CD14-positive monocyte (primary cell): ENCODE data around the gene ZPR1. TPM values are rescaled to one million over a fixed set of nuclear protein-coding genes. Genes with fewer than 3 reads are reported as not detected.

Experiments
- DNase-seq, 3 donors: peaks; one replicate each; pipeline ENCODE4 v3.0.0-alpha.2; 2011 to 2022
- H2AFZ ChIP-seq: 2 replicates; pipeline ENCODE4 v1.6.0; 2012; ENCODE audit warnings: mild to moderate bottlenecking, low read depth, low read length, inconsistent platforms; ENCODE audit not compliant: insufficient read depth, poor library complexity, severe bottlenecking
- H3K27ac ChIP-seq, 2 donors: 1 replicate in 1 of 2; 2 replicates in 1 of 2; pipeline ENCODE4 v1.5.1; 2012 to 2013; ENCODE audit warnings: low read length in 2 of 2, control low read depth in 1 of 2, inconsistent platforms in 1 of 2, low read depth in 1 of 2, mild to moderate bottlenecking in 1 of 2
- H3K27me3 ChIP-seq, 2 donors: one replicate each; pipeline versions ENCODE4 v1.6.0 to v1.6.1; 2011 to 2013; ENCODE audit warnings: low read length in 2 of 2; ENCODE audit not compliant: control insufficient read depth in 2 of 2, insufficient read depth in 2 of 2
- H3K36me3 ChIP-seq, 2 donors: replicated peaks in 1 of 2; 1 replicate in 1 of 2; 2 replicates in 1 of 2; pipeline versions ENCODE4 v1.5.1 to v1.6.1; 2012 to 2013; ENCODE audit warnings: low read length in 2 of 2, control low read depth in 1 of 2, inconsistent platforms in 1 of 2, mild to moderate bottlenecking in 1 of 2; ENCODE audit not compliant: insufficient read depth in 2 of 2, control insufficient read depth in 1 of 2
- H3K4me1 ChIP-seq, 2 donors: 1 replicate in 1 of 2; 2 replicates in 1 of 2; pipeline versions ENCODE4 v1.5.1 to v1.6.1; 2012 to 2013; ENCODE audit warnings: low read length in 2 of 2, control low read depth in 1 of 2, inconsistent platforms in 1 of 2, mild to moderate bottlenecking in 1 of 2, moderate library complexity in 1 of 2; ENCODE audit not compliant: insufficient read depth in 2 of 2, control insufficient read depth in 1 of 2
- H3K4me2 ChIP-seq: replicated peaks from 2 replicates; pipeline ENCODE3; 2012; ENCODE audit warnings: low read length, moderate library complexity, mild to moderate bottlenecking; ENCODE audit not compliant: poor library complexity, severe bottlenecking; ENCODE audit errors: extremely low read depth
- H3K4me3 ChIP-seq, 3 experiments: fragments of 200-600 bp in 1 of 3; sonication (generic) in 1 of 3; replicated peaks in 1 of 3; 1 replicate in 2 of 3; 2 replicates in 1 of 3; pipeline ENCODE4 v1.5.1; 2011 to 2013; ENCODE audit warnings: low read length in 3 of 3, mild to moderate bottlenecking in 3 of 3, control low read depth in 2 of 3, low read depth in 2 of 3, inconsistent platforms in 1 of 3, moderate library complexity in 1 of 3
- H3K79me2 ChIP-seq: 2 replicates; pipeline ENCODE4 v1.6.0; 2012; ENCODE audit warnings: mild to moderate bottlenecking, control low read depth, inconsistent platforms, low read length, moderate library complexity; ENCODE audit not compliant: insufficient read depth
- H3K9ac ChIP-seq: 2 replicates; pipeline ENCODE4 v1.6.0; 2017; ENCODE audit warnings: low read length, mild to moderate bottlenecking; ENCODE audit not compliant: insufficient read depth, poor library complexity, severe bottlenecking
- H3K9me3 ChIP-seq, 2 donors: replicated peaks in 1 of 2; 1 replicate in 1 of 2; 2 replicates in 1 of 2; pipeline versions ENCODE4 v1.5.1 to v1.6.1; 2012 to 2013; ENCODE audit warnings: low read length in 2 of 2, control low read depth in 1 of 2; ENCODE audit not compliant: control insufficient read depth in 1 of 2, insufficient read depth in 1 of 2
- H4K20me1 ChIP-seq: 2 replicates; pipeline ENCODE4 v1.6.0; 2012; ENCODE audit warnings: mild to moderate bottlenecking, low read length, control low read depth, moderate library complexity; ENCODE audit not compliant: insufficient read depth
- H3K27ac Mint-ChIP-seq, 7 donors: one replicate each; pipeline ENCODE4 v1.8.0; 2020; ENCODE audit warnings: mild to moderate bottlenecking in 7 of 7, mixed read lengths in 7 of 7, moderate library complexity in 6 of 7, inconsistent platforms in 2 of 7
- H3K27me3 Mint-ChIP-seq, 3 donors: one replicate each; pipeline ENCODE4 v1.8.0; 2021 to 2022; ENCODE audit warnings: low read depth in 3 of 3, mild to moderate bottlenecking in 3 of 3, mixed read lengths in 3 of 3, moderate library complexity in 3 of 3, inconsistent platforms in 1 of 3
- H3K36me3 Mint-ChIP-seq, 2 donors: one replicate each; pipeline ENCODE4 v1.8.0; 2020; ENCODE audit warnings: mixed read lengths in 2 of 2, inconsistent platforms in 1 of 2, mild to moderate bottlenecking in 1 of 2
- H3K4me1 Mint-ChIP-seq: one replicate; pipeline ENCODE4 v1.8.0; 2020; ENCODE audit warnings: mild to moderate bottlenecking, mixed read lengths
- H3K4me3 Mint-ChIP-seq, 2 donors: one replicate each; pipeline ENCODE4 v1.8.0; 2020; ENCODE audit warnings: mild to moderate bottlenecking in 2 of 2, mixed read lengths in 2 of 2, moderate library complexity in 1 of 2
- H3K9me3 Mint-ChIP-seq, 7 donors: one replicate each; pipeline ENCODE4 v1.8.0; 2020 to 2022; ENCODE audit warnings: mixed read lengths in 7 of 7, mild to moderate bottlenecking in 6 of 7, moderate library complexity in 6 of 7, inconsistent platforms in 2 of 7
- CTCF ChIP-seq: fragments of 200-600 bp; IDR thresholded peaks from one replicate; pipeline ENCODE4 v1.8.0; 2022; ENCODE audit warnings: antibody characterized with exemption, mild to moderate bottlenecking
- WGBS: methylation state at CpG from one replicate; pipeline ENCODE4 v1.1.5; 2013; ENCODE audit warnings: missing lambda C conversion rate; ENCODE audit not compliant: insufficient coverage; 5-methylcytosine and 5-hydroxymethylcytosine counted together
- intact Hi-C, 2 donors: fragments of 100-400 bp; cut with micrococcal nuclease; formaldehyde crosslinking; loops; one replicate each; pipeline versions ENCODE4 v1.15.0 to v1.15.1; 2023
- polyA plus RNA-seq, 3 donors: library from polyadenylated mRNA; depleted of rRNA in 1 of 3; unstranded in 2 of 3; stranded (reverse) in 1 of 3; fragments of 300-500 nt in 2 of 3; fragments of >200 nt in 1 of 3; fragmentation: Illumina TruSeq in 2 of 3; gene quantifications; 1 replicate in 2 of 3; 2 replicates in 1 of 3; pipeline ENCODE4 v1.2.3, GENCODE V29; 2012 to 2021

The ZPR1 gene
- polyA plus RNA-seq, 3 donors, result 24.4 to 35.5 (median 35.2) TPM

- Mint-ChIP-seq H3K27ac (no peak overlapping the region), H3K9me3 (peaks cover 0 to 2% (median 0%) of the 10 kb centered on the region in 7 donors), H3K4me3 (no peak overlapping the region), H3K27me3 (peaks cover 1 to 9% (median 5%) of the 10 kb centered on the region in 3 donors), H3K4me1 (peaks cover 15% of the 10 kb centered on the region), H3K36me3 (peaks cover 0 to 8% of the 10 kb centered on the region in 2 donors)
- Histone ChIP-seq H3K79me2 (no peaks in the 10 kb centered on the region), H3K4me2 (no peak overlapping the region), H3K4me1 (peaks cover 4 to 8% of the 10 kb centered on the region in 2 donors), H3K27me3 (no peaks in the 10 kb centered on the region), H3K9ac (no peak overlapping the region), H3K27ac (no peak overlapping the region), H2AFZ (no peak overlapping the region), H3K4me3 (no peak overlapping the region), H3K36me3 (no peaks in the 10 kb centered on the region), H4K20me1 (no peaks in the 10 kb centered on the region), H3K9me3 (no peaks in the 10 kb centered on the region)
- intact Hi-C loops, result no loop called here
- 86% methylated on average over 1 of the region's 2 CpGs for WGBS
- DNase-seq, result no peak
- no peak for TF ChIP-seq CTCF
These were observed 56.0 kb downstream of the ZPR1 start for GRCh38 chr11:116731821-116732220.

GRCh38 chr11:116731097-116731761 is 56.6 kb downstream of the ZPR1 start:
- Histone ChIP-seq H3K36me3 (no peaks in the 10 kb centered on the region), H2AFZ (no peak overlapping the region), H3K27ac (no peak overlapping the region), H3K4me2 (no peak overlapping the region), H3K27me3 (no peaks in the 10 kb centered on the region), H4K20me1 (no peaks in the 10 kb centered on the region), H3K4me3 (no peak overlapping the region), H3K4me1 (peaks cover 4 to 8% of the 10 kb centered on the region in 2 donors), H3K9me3 (no peaks in the 10 kb centered on the region), H3K9ac (no peak overlapping the region), H3K79me2 (no peaks in the 10 kb centered on the region)
- no peak for TF ChIP-seq CTCF
- WGBS, result 94% methylated on average over 9 of the region's 11 CpGs
- Mint-ChIP-seq H3K27ac (peak overlapping the region in 1 of 7 donors; percentile 12), H3K4me3 (no peak overlapping the region), H3K4me1 (peaks cover 15% of the 10 kb centered on the region), H3K9me3 (peaks cover 0 to 2% (median 0%) of the 10 kb centered on the region in 7 donors), H3K36me3 (peaks cover 0 to 8% of the 10 kb centered on the region in 2 donors), H3K27me3 (peaks cover 1 to 11% (median 7%) of the 10 kb centered on the region in 3 donors)
- DNase-seq, result no peak
- intact Hi-C loops, result no loop called here
